Neural progenitor cell (in vitro differentiated cells): ENCODE data around the gene RAB3A. TPM values are rescaled to one million over a fixed set of nuclear protein-coding genes. Genes with fewer than 3 reads are reported as not detected.
A peak's percentile ranks its signal among the peaks of the same experiment; 100 is the strongest.

ENCODE experiments used
- DNase-seq: peaks from one replicate; pipeline ENCODE4 v3.0.0-alpha.2; 2016; ENCODE audit warnings: low spot score
- H2AFZ ChIP-seq: fragments of 200-600 bp; sonication (generic); replicated peaks from 2 replicates; pipeline ENCODE4 v1.6.1; 2016; ENCODE audit warnings: antibody characterized with exemption
- H3F3A ChIP-seq: fragments of 200-600 bp; sonication (generic); 2 replicates; pipeline ENCODE4 v1.6.1; 2016; ENCODE audit warnings: antibody characterized with exemption, low read depth
- H3K27ac ChIP-seq: fragments of 200-600 bp; sonication (generic); 2 replicates; pipeline ENCODE4 v1.5.1; 2016; ENCODE audit warnings: mild to moderate bottlenecking
- H3K27me3 ChIP-seq: fragments of 200-600 bp; sonication (generic); 2 replicates; pipeline ENCODE4 v1.6.1; 2016; ENCODE audit warnings: mild to moderate bottlenecking, moderate library complexity
- H3K36me3 ChIP-seq: fragments of 200-600 bp; sonication (generic); 2 replicates; pipeline ENCODE4 v1.5.1; 2016
- H3K4me1 ChIP-seq: fragments of 200-600 bp; sonication (generic); 2 replicates; pipeline ENCODE4 v1.6.1; 2016; ENCODE audit warnings: mixed run types
- H3K4me2 ChIP-seq: fragments of 200-600 bp; sonication (generic); 2 replicates; pipeline ENCODE4 v1.6.1; 2016
- H3K4me3 ChIP-seq: fragments of 200-600 bp; sonication (generic); 2 replicates; pipeline ENCODE4 v1.5.1; 2016
- H3K79me2 ChIP-seq: fragments of 200-600 bp; sonication (generic); 2 replicates; pipeline ENCODE4 v1.6.1; 2016; ENCODE audit warnings: low read depth
- H3K9ac ChIP-seq: fragments of 200-600 bp; sonication (generic); 2 replicates; pipeline ENCODE4 v1.6.1; 2016
- H3K9me3 ChIP-seq: fragments of 200-600 bp; sonication (generic); 2 replicates; pipeline ENCODE4 v1.5.1; 2016; ENCODE audit warnings: low read depth
- H4K20me1 ChIP-seq: fragments of 200-600 bp; sonication (generic); 2 replicates; pipeline ENCODE4 v1.6.1; 2016; ENCODE audit warnings: low read depth
- H3K27ac Mint-ChIP-seq: 3 replicates; pipeline ENCODE4 v1.8.0; 2021; ENCODE audit warnings: mixed read lengths
- H3K27me3 Mint-ChIP-seq: 2 replicates; pipeline ENCODE4 v1.8.0; 2022; ENCODE audit warnings: low read depth, mild to moderate bottlenecking, inconsistent platforms, moderate library complexity, mixed read lengths; ENCODE audit not compliant: insufficient read depth
- H3K36me3 Mint-ChIP-seq: 3 replicates; pipeline ENCODE4 v1.8.0; 2021; ENCODE audit warnings: mixed read lengths
- H3K4me1 Mint-ChIP-seq: 3 replicates; pipeline ENCODE4 v1.8.0; 2021; ENCODE audit warnings: mixed read lengths
- H3K4me3 Mint-ChIP-seq: 3 replicates; pipeline ENCODE4 v1.8.0; 2021; ENCODE audit warnings: mild to moderate bottlenecking, moderate library complexity, mixed read lengths
- H3K9me3 Mint-ChIP-seq: 3 replicates; pipeline ENCODE4 v1.8.0; 2020; ENCODE audit warnings: mixed read lengths
- CTCF ChIP-seq: fragments of 200-600 bp; sonication (generic); IDR thresholded peaks from 2 replicates; pipeline ENCODE4 v1.5.1; 2017; ENCODE audit warnings: antibody characterized with exemption, mild to moderate bottlenecking
- EZH2 ChIP-seq: fragments of 200-600 bp; sonication (generic); IDR thresholded peaks from 2 replicates; pipeline ENCODE4 v1.6.1; 2017; ENCODE audit warnings: antibody characterized with exemption, mild to moderate bottlenecking, moderate library complexity
- EZH2phosphoT487 ChIP-seq: fragments of 200-600 bp; sonication (generic); IDR thresholded peaks from 2 replicates; pipeline ENCODE4 v1.6.1; 2017; ENCODE audit warnings: antibody characterized with exemption
- total RNA-seq: library from RNA; depleted of rRNA; stranded (reverse); fragments of >200 nt; gene quantifications from 2 replicates; pipeline ENCODE4 v1.2.3, GENCODE V29; 2015; ENCODE audit warnings: low replicate concordance

RAB3A gene
- total RNA-seq, 1 donor from 2014 or later = 1.1 TPM

GRCh38 chr19:18202397-18202777, 1.5 kb downstream of the RAB3A start:
- no peak for TF ChIP-seq EZH2
- no peak for TF ChIP-seq EZH2phosphoT487
- no peak for TF ChIP-seq CTCF
- H3K4me1 ChIP-seq = peaks cover 16% of the 10 kb centered on the region
- no peak overlapping the region for H3K27ac Mint-ChIP-seq
- no peak overlapping the region for H2AFZ ChIP-seq
- DNase-seq = no peak
- no peaks in the 10 kb centered on the region for H3K79me2 ChIP-seq
- peaks cover 21% of the 10 kb centered on the region for H3K4me1 Mint-ChIP-seq
- H3K27ac ChIP-seq = no peak overlapping the region
- H4K20me1 ChIP-seq = no peaks in the 10 kb centered on the region
- H3K27me3 ChIP-seq = peaks cover 18% of the 10 kb centered on the region
- H3K36me3 ChIP-seq = no peaks in the 10 kb centered on the region
- H3K4me2 ChIP-seq = no peak overlapping the region
- no peak overlapping the region for H3K4me3 ChIP-seq
- H3K27me3 Mint-ChIP-seq = peaks cover 11% of the 10 kb centered on the region
- H3F3A ChIP-seq = peaks cover 30% of the 10 kb centered on the region
- no peaks in the 10 kb centered on the region for H3K9me3 ChIP-seq
- peak overlapping the region; percentile 65 for H3K4me3 Mint-ChIP-seq
- no peak overlapping the region for H3K9ac ChIP-seq
- no peaks in the 10 kb centered on the region for H3K9me3 Mint-ChIP-seq
- peaks cover 8% of the 10 kb centered on the region for H3K36me3 Mint-ChIP-seq

GRCh38 chr19:18198374-18198773, 5.5 kb downstream of the RAB3A start:
- Mint-ChIP-seq H3K4me3 (peak overlapping the region; percentile 57), H3K9me3 (no peaks in the 10 kb centered on the region), H3K4me1 (peaks cover 18% of the 10 kb centered on the region), H3K27me3 (peaks cover 12% of the 10 kb centered on the region), H3K27ac (peak overlapping the region; percentile 53), H3K36me3 (peaks cover 8% of the 10 kb centered on the region)
- Histone ChIP-seq H3F3A (peaks cover 14% of the 10 kb centered on the region), H3K27ac (no peak overlapping the region), H2AFZ (no peak overlapping the region), H4K20me1 (peaks cover 16% of the 10 kb centered on the region), H3K27me3 (peaks cover 15% of the 10 kb centered on the region), H3K79me2 (peaks cover 8% of the 10 kb centered on the region), H3K4me1 (peaks cover 13% of the 10 kb centered on the region), H3K9ac (no peak overlapping the region), H3K4me3 (no peak overlapping the region), H3K4me2 (no peak overlapping the region), H3K36me3 (no peaks in the 10 kb centered on the region), H3K9me3 (no peaks in the 10 kb centered on the region)
- TF ChIP-seq EZH2 = no peak
- TF ChIP-seq CTCF = no peak
- TF ChIP-seq EZH2phosphoT487 = no peak
- DNase-seq = no peak

- H3K4me2 ChIP-seq = no peak overlapping the region
- no peak overlapping the region for H3K27ac ChIP-seq
- H3K36me3 ChIP-seq = no peaks in the 10 kb centered on the region
- Mint-ChIP-seq H3K27me3 (peaks cover 12% of the 10 kb centered on the region), H3K36me3 (peaks cover 8% of the 10 kb centered on the region), H3K4me1 (peaks cover 14% of the 10 kb centered on the region), H3K9me3 (no peaks in the 10 kb centered on the region), H3K4me3 (no peak overlapping the region), H3K27ac (peak overlapping the region; percentile 53)
- no peak for TF ChIP-seq CTCF
- TF ChIP-seq EZH2 = no peak
- no peak for TF ChIP-seq EZH2phosphoT487
- H3K4me3 ChIP-seq = no peak overlapping the region
- DNase-seq = no peak
- no peaks in the 10 kb centered on the region for H3K9me3 ChIP-seq
- no peak overlapping the region for H2AFZ ChIP-seq
- peaks cover 8% of the 10 kb centered on the region for H3K79me2 ChIP-seq
- peaks cover 10% of the 10 kb centered on the region for H3K27me3 ChIP-seq
- peaks cover 8% of the 10 kb centered on the region for H3K4me1 ChIP-seq
- H3F3A ChIP-seq = peaks cover 15% of the 10 kb centered on the region
- peaks cover 18% of the 10 kb centered on the region for H4K20me1 ChIP-seq
- no peak overlapping the region for H3K9ac ChIP-seq
These were observed 5.9 kb downstream of the RAB3A start for GRCh38 chr19:18197941-18198340.
